Sciatic nerve (tissue), 2 donors: Measurements from ENCODE around the gene CLTA. TPM values are rescaled to one million over a fixed set of nuclear protein-coding genes. Genes with fewer than 3 reads are reported as not detected.
"Not testable (repeated sequence)": the region's sequence is repeated elsewhere in the genome, so short reads cannot be mapped to it uniquely, and the experiment has no call there.

ENCODE experiments used
- ATAC-seq: fragments of 200-7000 bp; cut with Tn5 transposase; one replicate; pipeline ENCODE4 v1.9.1; 2020; ENCODE audit warnings: mild to moderate bottlenecking, moderate library complexity
- DNase-seq: peaks from one replicate; pipeline ENCODE4 v3.0.0-alpha.2; 2020; ENCODE audit warnings: low spot score
- intact Hi-C: fragments of 100-400 bp; cut with DNase I; formaldehyde crosslinking; loops from one replicate; pipeline ENCODE4 v1.14.2; 2022
- total RNA-seq: library from RNA; stranded (reverse); fragmentation: NEBNext Ultra II Directional; extraction: Animal tissue kit (Norgen Biotek cat#: 25700); gene quantifications from one replicate; pipeline ENCODE4 v1.2.1, GENCODE V29; 2021
- donor health status: DM: no; HTN: no; CAD: no.
- donor health status: DM: no; HTN: no; CAD: no.

CLTA gene
- total RNA-seq, 1 donor from 2014 or later, result 103 TPM

DNA sequence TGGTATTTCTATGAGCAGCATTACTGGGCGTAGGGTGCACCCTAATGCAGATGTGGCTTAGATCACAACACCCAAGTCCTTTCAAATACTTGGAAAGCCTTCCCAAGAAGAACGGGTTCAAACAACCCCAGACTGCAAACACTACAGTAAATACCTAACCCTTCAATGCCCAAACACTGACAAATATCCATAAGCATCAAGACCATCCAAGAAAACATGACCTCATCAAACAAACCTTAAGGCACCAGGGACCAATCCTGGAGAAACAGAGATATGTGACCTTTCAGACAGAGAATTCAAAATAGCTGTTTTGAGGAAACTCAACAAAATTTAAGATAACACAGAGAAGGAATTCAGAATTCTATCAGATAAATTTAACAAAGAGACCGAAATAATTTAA is 15.5 kb upstream of the CLTA start:
- intact Hi-C loops, ATAC-seq, DNase-seq: not testable (repeated sequence)

GRCh38 chr9:36176496-36176895 is 14.2 kb upstream of the CLTA start:
- ATAC-seq, intact Hi-C loops: not testable (repeated sequence)
- DNase-seq, result peak; percentile 13

DNA sequence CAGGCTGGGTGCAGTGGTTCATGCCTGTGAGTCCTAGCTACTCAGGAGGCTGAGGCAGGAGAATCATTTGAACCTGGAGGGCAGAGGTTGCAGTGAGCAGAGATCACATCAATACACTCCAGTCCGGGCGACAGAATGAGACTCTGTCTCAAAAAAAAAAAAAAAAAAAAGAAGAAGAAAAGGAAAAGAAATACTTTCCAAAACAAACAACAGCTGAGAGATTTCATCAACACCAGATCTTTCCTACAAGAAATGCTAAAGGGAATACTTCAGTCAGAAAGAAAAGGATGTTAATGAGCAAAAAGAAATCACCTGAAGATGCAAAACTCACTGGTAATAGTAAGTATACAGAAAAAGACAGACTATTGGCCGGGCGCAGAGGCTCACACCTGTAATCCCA is 13.2 kb upstream of the CLTA start:
- intact Hi-C loops, result no loop called here
- DNase-seq (no peak), ATAC-seq (no peak)

DNA sequence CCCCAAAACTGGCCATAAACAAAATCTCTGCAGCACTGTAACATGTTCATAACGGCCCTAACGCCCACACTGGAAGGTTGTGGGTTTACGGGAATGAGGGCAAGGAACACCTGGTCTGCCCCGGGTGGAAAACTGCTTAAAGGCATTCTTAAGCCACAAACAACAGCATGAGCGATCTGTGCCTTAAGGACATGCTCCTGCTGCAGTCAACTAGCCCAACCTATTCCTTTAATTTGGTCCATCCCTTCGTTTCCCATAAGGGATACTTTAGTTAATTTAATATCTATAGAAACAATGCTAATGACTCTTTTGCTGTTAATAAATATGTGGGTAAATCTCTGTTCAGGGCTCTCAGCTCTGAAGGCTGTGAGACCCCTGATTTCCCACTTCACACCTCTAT is 10.5 kb upstream of the CLTA start:
- intact Hi-C loops, ATAC-seq, DNase-seq: not testable (repeated sequence)

GRCh38 chr9:36187414-36187813 is 3.3 kb upstream of the CLTA start:
- ATAC-seq (no peak), DNase-seq (no peak)
- intact Hi-C loops, result no loop called here

GRCh38 chr9:36188212-36188611 is 2.5 kb upstream of the CLTA start:
- ATAC-seq (no peak), DNase-seq (no peak)
- intact Hi-C loops, result no loop called here

DNA sequence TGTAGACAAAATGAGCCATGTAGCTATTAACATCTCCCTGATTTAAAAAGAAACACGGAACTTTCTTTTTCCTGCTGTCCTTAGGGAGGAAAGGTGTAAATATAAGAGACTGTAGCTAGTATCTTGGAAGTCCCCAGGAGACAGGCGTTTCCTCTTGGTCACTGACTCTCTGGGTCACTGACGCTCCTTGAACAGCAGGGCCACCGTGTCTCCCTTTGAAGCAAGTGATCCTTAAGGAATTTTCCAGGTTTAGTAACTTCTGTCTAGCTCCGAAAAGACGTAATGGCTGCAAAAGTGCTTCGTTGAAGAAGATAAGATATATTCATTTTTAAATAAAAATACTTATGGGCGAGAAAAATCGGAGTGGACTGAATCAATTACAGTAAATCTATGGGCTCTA is 745 bp upstream of the CLTA start:
- intact Hi-C loops, result loop anchor here (5.0 kb wide), 1 partner anchor 137 kb away; no protein-coding TSS in a partner anchor
- DNase-seq (no peak), ATAC-seq (no peak)

DNA sequence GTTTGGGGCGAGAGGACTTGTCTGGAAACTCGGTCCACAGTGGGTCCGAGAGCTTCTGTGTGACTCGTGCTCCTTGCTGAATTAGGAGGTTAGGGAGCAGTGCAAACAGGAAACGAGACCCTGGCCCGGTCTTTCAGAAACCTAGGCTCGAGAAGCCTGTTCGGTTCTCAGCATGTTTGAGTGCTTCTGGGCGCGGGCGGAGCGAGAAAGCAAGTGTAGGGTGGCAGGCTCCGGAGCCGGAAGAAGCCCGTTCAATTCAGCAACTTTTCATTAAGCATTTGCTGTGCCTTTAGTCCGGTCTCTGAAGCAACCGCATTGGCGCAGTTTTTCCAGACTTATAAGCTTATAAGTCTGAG is 547 bp downstream of the CLTA start:
- ATAC-seq (no peak), DNase-seq (no peak)
- intact Hi-C loops, result loop anchor here (5.0 kb wide), 1 partner anchor 136 kb away; no protein-coding TSS in a partner anchor

- ATAC-seq (no peak), DNase-seq (no peak)
- intact Hi-C loops, result loop anchor here (5.0 kb wide), 1 partner anchor 136 kb away; no protein-coding TSS in a partner anchor
These were observed 965 bp downstream of the CLTA start for GRCh38 chr9:36191686-36192085.

GRCh38 chr9:36192196-36192595 is 1.5 kb downstream of the CLTA start:
- ATAC-seq, result no peak
- DNase-seq, result no peak
- intact Hi-C loops, result loop anchor here (5.0 kb wide), 1 partner anchor 135 kb away; no protein-coding TSS in a partner anchor

DNA sequence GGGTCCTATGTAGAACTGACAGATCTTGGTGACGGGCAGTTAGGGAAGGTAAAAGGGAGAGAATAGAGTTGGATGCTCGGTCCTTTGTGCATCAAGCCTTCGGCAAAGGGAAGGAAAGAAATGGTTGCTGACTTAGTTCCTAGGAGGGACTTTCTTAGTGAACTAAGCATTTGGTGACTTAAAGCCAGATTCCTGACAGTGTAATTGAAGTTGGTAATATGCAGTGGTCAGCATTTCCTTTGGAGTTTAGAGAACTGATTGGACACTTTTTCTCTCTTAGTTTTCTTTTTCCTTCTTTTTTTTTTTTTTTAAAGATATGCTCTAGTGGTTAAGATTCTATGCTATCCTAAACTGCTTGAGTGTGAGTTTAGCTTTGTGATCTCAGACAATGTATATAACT is 2.3 kb downstream of the CLTA start:
- intact Hi-C loops, result loop anchor here (5.0 kb wide), 1 partner anchor 134 kb away; no protein-coding TSS in a partner anchor
- no peak for DNase-seq
- no peak for ATAC-seq

DNA sequence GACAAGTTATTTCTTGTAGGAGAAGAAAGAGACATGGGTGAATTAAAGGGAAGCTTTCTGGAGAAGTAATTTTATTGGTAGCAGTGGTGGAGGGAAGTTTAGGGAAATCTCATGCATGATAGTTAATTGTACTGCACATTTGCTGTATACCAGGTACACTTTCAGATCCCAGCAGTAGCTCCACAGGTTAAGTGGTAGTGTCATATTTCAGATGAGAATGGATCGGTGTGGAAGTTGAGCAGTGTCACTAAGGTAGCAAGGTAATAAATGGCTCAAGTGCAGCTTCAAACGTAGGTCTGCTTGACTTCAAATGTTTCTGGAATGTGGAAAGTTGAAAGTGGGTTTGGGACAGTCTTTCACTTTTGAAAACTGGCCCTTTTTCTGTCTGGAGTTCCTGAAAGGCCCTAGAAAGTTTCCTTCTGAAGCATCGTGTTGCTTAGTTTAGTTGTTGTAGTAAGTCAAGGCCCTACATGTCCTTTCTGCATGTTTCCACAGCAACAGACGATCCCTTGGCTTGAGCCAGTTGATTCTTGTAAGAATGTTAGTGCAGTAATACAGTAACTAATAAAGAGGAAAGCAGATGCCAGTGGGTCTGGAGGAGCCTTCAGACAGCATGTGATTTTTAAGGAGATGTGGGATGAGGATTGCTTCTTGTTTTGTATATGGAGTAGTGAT is 3.7 kb downstream of the CLTA start:
- intact Hi-C loops, result loop anchor here (5.0 kb wide), 1 partner anchor 133 kb away; no protein-coding TSS in a partner anchor
- ATAC-seq (no peak), DNase-seq (no peak)

DNA sequence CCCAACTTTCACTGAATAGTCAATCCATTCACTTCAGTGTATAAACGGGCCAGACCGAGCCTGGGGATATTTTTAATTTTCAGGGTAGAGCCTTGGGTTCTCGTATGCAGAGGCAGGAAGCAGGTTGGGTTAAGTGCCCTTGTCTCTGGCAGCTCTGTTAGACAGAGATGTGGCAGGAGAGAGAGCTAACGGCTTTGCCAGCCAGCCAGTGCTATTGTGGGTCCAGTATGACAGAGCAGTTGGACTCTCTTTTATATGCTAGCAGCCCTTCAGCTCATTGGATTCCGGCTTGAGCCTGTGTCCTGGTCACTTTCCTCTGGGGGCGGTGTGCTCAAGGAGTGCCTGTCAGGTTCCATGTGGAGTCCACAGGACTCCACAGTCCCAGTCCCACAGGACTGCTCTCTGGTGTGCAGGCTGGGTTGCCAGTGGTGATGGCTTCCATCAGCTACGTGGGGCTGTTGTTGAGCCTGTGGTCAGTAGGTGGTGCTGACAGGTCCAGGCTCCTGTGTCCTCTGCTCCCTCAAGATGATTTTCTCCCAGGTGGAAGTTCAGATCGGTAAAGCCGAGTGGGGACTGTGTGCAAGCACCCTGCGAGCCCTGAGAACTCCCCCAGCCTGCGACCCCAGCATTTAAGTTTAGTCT is 14.3 kb downstream of the CLTA start:
- ATAC-seq, result no peak
- no peak for DNase-seq
- intact Hi-C loops, result no loop called here

DNA sequence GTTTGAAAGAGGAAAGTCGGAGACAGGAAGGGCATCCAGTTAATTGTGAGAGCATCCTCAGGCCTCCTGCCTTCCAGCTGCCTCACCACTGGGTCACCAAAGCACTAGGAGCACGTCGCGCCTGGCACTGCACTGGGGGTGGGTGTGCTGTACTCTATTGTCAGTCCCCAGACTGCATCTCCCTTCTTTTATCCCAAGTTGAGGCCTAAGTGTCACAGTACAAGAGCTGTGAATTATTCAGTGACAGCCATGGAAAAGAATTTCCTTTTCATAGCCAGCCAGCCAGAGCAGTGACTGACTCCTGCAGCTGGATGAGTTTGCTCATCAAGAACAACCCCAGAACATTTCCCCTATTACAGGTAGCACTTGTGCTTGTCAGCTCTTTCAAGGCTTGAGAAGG is 16.3 kb downstream of the CLTA start:
- intact Hi-C loops, result no loop called here
- ATAC-seq, result no peak

DNA sequence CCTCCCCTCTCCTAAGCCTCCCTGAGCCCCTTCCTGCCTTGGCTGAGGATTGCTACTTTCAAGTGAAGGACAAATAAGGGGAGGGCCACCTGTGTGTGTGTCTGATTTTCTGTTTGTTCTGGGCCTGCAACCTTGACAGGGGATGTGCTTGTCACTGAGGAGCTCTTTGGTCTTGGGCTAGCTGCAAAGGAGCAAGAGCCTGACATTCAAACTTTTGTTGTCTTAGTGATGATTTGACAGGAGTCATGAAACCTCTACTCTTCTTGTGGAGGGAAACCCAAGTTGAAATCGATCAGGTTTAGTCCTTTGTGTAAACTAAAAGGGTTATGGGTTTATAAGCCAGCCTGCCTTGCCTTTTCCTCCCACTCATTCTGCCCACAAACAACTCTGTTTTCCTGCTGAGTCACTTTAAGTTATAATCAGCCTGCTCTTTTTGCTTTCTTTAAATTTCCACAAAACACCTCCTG is 16.9 kb downstream of the CLTA start:
- intact Hi-C loops, result no loop called here
- no peak for DNase-seq
- no peak for ATAC-seq

More for the DNA sequence above, 16.3 kb downstream of the CLTA start:
- DNase-seq, result no peak

DNA sequence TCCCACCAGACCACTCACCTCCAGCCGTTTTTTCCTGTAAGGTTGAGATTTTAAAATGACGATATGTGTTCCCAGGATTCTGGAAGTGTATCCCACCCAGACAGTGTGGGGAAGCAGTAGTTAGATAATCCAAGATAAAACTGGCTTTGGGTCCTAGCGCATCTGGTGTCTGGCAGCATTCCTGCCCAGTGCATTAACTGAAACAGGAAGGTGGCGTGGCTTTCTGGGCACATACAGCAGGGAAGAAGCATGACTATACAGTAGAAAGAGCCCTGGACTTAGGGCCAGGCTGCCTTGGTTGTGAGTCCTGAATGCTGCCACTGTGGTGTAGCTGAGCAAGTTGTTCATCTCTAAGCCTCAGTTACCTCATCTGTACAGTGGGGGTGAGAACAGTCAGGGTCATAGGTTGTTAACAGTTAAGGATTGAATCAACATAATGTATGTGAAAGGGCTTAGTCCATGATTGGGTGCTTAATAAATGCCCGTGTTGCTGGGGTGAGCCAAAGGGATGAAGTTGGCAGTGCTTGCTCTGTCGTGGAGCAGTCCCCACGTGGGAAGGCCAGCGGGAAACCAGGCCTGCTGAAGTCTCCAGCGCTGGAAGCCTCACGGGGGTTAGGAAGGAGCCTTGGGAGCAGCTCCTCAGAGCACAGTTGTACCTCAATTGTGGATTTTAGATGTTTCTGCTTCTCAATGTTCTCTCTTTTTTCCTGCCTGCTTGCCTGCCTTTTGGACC is 18.0 kb downstream of the CLTA start:
- intact Hi-C loops, result no loop called here
- ATAC-seq, result no peak
- DNase-seq, result no peak

DNA sequence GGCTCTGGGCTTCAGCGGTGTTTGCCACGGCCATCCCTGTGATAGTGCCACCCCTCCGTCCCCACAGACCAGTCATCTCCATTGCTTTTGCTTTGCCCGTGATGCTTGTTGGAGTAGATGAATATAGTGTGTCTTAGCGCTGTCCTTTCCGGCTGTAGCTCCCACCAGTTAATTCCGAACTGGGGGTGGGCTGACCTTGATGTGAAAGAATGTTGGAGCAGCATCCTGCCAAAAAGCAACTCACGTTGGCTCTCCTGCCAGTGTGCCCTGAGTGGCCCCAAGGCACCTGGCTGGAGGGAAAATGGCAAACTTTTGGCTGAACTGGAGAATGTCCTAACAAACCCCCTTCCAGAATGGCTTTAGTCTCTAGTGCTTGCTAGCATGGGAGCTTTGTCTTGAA is 20.0 kb downstream of the CLTA start:
- no peak for ATAC-seq

GRCh38 chr9:36211510-36211909 is 20.8 kb downstream of the CLTA start:
- DNase-seq, result no peak
- intact Hi-C loops, result no loop called here
- ATAC-seq, result no peak

More for the DNA sequence above, 20.0 kb downstream of the CLTA start:
- no peak for DNase-seq
- intact Hi-C loops, result no loop called here

DNA sequence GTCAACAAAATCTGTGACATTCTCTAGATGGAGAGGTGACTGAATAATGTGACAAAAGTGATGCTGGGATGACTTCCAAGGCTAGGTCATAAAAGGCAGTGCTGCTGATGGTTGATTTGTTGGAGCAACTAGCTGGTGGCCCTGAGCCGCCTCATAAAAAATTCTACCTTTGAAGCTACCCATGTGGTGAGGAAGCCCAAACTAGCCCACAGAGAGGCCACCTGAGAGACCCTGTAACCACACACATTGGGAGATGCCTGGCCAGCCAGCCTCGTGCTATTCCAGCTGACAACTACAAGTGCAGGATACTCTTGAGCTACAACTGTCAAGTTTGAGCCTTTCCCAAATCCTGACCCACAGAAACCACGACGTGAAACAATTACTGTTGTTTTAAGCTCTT is 22.7 kb downstream of the CLTA start:
- DNase-seq, result no peak
- ATAC-seq, result no peak
- intact Hi-C loops, result no loop called here

- intact Hi-C loops, result no loop called here
- ATAC-seq, result no peak
- no peak for DNase-seq
These were observed 23.3 kb downstream of the CLTA start for GRCh38 chr9:36213989-36214388.
